ENCODE results near the gene PDK2.
"Not testable (repeated sequence)": the region's sequence is repeated elsewhere in the genome, so short reads cannot be mapped to it uniquely, and the experiment has no call there.

Gene PDK2

DNA sequence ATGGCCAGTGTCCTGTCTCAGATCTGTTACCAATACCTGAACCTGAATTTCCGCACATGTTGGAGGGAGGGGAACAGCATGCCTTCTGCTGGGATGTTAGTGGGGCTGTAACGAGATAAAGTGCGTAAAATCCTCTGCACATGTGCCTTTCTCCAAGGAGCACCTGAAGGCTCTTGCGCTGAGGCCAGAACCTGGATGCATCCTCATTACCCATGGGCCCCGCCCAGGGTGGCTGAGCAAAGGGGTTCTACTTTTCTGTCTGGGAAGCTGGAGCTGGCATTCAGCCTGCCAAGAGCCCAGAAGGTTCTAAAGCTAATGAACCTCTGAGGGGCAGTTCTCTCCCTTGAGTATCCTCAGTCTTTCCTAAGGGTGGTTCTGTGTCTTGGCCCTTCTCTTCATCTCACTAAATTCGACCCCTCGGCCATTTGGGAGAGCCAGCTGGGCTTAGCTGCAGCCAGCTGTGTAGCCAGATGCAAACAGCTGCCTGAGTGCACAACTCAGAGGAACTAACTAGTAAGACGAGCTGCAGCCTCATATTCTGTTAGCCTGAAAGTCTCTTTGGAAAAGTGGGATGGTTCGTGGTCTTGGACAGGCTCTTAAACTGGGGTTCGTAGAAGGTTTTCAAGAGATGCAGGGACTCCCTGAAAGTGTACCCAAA is 36.7 kb upstream of the PDK2 start:
- DNase-seq (ENCODE audit: low spot score), result no peak

DNA sequence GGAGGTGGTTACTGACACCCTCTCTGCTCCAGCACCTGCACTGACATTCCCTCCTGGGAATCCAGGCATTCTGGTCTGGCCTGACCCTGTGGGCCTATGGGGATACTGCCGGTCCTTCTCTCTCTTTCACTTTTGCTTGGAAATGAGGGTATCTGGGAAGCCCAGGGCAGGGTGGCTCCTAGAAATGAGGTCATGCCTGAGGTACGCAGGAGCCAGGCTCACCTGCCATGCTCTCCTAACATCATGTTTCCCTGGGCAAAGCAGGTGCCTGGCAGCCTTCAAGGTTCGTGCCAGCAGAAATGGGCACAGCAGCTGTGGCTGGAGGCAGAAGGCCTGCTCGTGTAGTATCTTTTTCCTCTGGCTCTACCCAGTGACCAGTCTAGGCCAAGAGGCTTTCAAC is 35.9 kb upstream of the PDK2 start:
- no peak for DNase-seq (ENCODE audit: low spot score)

DNA sequence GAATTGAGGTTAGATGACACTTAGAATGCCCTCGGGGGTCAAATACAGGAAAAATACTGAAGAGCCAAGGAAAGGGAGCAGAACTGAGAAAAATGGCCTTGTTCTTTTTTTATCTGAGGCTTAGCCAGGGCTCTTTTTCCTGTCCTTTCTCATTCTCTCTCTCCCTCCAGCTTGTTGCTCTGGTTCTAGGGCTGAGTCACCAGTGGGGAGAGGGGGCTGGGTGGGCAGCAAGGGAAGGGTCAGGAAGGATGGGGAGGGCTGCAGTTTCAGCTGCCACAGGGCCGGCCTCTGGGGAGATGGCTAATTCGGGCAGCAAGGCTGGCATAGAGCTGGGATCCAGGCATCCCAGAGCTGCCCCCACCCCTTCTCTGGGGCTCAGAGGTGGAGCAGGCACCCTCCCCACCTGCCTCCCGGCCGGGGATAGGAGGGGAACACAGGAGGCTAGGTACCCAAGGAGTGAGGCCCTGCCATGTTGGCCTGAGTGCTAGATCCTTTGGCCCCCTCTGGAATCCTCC is 35.3 kb upstream of the PDK2 start:
- peak; percentile 78 for DNase-seq (ENCODE audit: low spot score)

DNA sequence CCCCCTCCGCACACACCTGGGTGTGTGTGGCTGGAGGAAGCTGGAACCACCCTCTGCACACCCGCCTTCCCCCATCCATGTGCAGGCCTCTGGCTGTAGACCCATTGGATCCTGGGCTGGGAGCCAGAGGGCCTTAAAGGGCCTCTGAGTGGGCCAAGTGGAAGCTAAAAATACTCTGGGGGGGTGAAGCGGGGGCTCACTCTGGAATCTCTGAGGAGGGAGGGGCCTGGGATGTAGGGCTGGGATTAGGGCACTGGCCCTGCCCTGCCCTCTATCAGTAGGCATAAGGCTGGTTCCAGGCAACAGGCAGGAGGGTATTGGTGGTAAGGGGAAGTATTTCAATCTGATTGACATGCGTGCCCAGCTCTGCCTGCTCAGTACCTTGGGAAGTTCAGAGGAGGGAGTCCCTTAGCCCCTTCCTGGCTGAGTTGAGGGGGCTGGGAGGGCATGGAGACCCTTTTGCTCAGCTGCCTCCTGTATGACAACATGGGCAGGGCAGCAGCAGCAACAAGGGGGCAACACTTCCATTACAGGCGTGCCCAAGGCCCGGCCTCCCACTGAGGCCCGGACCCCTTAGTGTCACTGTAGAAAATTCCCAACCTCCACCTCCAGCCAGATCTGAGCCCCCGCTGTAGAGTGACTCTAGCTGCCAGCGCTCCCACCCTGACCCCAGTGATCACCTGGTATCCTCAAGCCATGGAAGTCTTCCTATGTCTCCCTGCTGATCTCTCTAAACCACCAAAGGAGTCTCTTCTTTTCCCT is 34.0 kb upstream of the PDK2 start:
- peak; percentile 76 for DNase-seq (ENCODE audit: low spot score)

DNA sequence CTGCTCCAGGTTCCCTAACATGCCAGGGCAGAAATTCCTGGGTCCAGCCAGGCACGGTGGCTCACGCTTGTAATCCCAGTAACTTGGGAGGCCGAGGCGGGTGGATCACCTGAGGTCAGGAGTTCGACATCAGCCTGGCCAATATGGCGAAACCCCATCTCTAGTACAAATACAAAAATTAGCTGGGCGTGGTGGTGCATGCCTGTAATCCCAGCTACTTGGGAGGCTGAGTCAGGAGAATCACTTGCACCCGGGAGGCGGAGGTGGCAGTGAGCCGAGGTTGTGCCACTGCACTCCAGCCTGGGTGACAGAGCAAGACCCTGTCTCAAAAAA is 33.5 kb upstream of the PDK2 start:
- DNase-seq (ENCODE audit: low spot score), result not testable (repeated sequence)

DNA sequence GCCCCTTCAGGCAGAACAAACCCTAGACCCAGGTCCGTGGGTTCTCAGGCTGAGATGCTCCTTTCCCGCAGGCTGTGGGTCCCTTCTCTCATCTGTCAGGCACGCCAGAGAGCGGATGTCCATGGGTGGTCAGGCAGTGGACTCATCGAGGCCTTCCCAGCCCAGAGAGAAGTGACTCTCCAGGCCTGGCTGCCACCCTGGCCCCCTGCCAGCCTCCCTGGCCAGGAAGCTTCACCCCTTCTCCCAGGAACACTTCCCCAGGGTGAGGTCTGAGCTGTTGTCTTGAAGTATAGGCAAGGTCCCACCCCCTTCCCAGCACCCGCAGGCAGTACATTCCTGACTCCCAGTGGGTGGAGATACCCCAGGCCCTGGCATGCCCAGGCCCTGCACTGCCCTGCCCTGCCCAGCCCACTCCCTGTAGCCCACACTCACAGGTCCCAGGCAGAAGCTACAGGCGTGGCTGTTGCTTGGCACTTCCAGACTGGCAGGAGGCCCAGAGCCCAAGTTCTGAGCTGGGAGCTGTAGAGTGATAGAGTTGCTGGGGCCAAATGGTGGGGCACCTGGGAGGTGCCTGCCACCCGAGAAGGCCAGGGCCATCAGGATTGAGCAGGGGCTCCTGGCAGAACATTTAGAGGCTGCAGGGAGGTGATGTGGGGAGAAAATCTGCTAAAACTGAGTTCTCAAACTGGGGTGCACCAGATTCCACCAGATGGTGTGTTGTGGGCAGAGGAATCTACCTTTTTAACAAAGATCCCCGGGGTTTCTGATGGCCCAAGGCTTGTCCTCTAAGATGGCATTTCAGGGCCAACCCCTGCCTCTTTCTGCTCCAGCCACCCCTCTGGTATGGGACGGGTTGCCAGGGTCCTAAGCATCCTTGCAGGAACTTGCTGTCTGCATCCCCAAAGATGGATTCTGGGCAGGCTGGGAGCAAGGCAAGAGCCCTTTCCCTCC is 32.6 kb upstream of the PDK2 start:
- peak; percentile 86 for DNase-seq (ENCODE audit: low spot score)

DNA sequence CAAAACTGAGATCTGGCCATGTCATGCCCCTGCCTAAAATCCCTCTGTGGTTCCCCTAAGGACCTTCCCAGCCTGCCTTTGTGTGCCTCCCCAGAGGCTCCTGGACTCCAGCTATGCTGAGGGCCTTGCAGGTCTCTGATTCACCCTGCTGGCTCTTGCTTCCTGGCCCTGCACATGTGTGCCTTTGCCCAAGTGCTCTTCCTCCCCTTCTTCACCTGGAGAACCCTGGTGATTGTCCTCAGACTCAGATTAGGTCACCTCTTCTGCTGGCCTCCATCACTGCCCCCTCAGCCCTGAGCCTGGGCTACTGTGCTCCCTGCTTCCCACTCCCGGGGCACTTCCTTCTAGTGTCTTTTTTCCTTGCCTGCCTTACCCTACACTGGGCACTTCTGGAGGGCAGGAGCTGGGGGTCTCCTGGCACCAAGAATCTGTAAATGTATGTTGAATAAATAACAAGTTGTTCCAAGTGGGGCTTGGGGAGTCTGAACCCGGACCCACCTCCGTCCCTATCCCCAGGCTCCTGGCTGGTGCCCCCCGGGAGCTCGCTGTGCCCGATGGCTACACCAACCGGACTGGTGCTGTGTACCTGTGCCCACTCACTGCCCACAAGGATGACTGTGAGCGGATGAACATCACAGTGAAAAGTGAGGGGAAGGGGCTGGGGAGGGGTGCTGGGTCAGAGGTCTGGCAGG is 31.4 kb upstream of the PDK2 start:
- no peak for DNase-seq (ENCODE audit: low spot score)

DNA sequence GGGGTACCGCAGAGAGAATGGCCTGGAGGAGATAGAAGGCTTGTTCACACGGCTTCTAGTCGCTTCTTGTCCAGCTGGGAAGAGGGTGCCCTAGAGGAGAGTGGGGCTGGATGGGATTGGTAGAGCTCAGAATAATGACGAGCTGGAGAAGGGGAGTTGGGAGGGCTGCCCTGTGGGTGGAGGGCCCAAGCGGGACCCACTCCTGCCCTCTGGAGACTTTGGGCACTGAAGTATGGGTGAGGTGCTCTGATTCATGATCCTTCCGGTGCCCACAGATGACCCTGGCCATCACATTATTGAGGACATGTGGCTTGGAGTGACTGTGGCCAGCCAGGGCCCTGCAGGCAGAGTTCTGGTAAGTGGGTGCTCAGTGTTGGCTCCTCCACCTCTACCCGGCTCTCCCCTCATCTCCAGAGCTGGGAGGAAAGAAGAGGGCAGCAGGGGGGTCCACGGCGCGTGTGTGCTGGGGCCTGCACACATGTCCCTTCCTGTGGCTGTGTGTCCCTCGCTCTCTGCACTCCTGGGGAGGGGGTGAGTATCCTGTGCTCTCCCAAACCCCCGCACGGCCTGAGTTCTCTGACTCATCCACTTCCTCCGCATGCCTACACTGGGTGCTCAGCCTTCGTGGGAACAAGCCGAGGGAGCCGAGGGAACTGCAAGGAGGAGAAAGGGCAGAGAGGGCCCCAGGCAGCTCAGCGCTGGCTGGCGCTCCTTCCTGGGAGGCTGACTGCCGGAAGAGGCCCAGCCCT is 30.7 kb upstream of the PDK2 start:
- peak; percentile 97 for DNase-seq (ENCODE audit: low spot score)

DNA sequence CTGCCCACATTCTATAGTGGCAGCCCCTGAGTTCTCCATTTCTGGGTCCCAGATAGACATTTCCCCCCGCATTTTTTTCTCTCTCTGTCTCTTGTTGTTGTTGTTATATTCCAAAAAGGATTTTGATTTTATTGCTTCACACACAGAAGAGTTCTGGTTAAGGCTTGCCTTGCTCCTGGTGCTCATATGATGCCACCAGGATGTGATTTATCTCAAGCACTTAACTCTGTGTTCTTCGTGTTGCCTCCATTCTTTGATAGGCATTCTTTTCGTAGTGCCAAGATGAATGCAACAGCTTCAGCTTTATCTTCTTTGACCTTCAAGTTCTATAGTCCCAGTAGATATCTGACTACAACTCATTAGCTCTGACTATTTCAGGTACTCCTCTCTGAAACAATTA is 30.1 kb upstream of the PDK2 start:
- DNase-seq (ENCODE audit: low spot score), result no peak

DNA sequence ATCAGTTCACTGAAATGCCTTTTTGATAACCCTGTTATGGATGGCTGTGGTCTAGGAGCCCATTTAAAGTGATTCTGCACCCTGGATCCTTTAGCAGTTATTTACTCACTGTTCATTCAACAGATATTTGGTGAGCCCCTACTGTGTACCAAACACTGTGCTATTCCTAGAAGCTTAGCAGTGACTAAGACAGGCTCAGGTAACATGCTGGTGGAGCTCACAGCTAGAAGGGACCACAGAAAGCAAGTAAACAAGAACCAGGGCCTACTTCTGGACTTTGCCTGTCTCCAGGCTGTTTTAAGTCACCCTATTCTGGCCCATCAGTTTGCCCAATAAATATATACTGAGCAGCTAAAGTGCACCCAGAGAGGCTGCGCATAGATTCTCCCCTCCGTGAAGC is 28.2 kb upstream of the PDK2 start:
- DNase-seq (ENCODE audit: low spot score), result no peak

DNA sequence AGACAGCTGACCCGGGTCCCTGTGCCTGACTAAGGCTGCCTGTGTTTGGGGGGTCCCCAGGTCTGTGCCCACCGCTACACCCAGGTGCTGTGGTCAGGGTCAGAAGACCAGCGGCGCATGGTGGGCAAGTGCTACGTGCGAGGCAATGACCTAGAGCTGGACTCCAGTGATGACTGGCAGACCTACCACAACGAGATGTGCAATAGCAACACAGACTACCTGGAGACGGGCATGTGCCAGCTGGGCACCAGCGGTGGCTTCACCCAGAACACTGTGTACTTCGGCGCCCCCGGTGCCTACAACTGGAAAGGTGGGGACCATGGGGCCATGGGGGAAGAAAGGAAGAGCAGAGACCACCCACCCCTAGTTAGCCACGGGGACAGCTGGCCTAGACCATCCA is 27.2 kb upstream of the PDK2 start:
- no peak for DNase-seq (ENCODE audit: low spot score)

DNA sequence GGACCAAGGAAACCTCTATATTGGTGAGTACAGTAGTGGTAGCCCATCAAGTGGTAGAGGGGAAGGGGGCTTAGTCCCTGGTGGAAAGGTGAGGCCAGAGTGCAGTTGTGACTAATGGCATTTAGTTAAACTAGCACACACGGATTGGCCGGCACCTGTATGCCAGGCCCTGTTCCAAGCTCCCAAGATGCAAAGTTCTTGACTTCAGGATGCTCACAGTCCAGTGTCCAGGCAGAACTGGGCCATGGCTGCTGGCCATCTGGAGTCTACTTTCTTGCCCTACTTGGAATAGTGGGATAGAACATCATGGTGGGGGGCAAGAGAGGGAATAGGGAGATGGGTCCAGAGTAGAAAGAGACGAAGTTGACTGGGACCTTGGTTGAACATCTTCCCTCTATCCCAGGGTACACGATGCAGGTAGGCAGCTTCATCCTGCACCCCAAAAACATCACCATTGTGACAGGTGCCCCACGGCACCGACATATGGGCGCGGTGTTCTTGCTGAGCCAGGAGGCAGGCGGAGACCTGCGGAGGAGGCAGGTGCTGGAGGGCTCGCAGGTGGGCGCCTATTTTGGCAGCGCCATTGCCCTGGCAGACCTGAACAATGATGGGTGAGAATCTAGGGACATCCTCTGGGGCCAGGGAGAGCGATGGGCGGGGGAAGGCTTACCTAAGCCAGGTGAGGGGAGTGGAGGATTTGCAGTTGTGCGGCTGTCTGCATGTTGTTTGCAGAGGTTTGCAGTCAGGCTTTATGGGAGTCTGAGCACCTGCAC is 24.1 kb upstream of the PDK2 start:
- DNase-seq (ENCODE audit: low spot score), result no peak

DNA sequence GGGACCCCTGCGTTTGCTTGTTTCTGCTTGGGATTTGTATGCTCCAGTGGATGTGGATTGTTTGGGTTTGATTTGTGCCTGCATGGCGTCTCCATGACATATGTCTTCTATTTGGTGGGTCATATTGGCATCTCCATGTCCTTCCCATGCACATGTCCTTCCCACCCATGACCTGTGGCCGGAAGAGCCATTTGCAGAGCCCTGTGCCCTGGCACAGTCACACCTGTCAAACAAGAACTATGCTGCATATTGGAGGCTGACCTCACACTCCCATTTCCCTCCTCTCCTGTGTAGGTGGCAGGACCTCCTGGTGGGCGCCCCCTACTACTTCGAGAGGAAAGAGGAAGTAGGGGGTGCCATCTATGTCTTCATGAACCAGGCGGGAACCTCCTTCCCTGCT is 23.5 kb upstream of the PDK2 start:
- no peak for DNase-seq (ENCODE audit: low spot score)

DNA sequence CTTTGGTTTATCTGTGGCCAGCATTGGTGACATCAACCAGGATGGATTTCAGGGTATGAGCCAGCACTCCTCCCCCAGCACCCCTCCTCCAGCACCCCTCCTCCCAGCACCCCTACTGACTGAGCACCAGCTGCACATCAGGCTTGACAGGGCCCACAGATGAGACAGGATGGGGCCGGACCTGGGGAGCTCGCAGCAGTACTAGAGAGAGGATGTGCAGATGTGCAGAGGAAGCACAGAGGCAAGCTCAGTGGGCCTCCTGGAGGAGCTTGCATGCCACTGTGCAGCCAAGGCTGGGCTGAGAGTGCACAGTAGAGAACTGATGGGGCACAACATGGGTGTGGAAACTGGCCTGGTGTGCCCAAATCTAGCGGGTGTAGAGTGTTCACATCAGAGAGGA is 23.0 kb upstream of the PDK2 start:
- DNase-seq (ENCODE audit: low spot score), result no peak

DNA sequence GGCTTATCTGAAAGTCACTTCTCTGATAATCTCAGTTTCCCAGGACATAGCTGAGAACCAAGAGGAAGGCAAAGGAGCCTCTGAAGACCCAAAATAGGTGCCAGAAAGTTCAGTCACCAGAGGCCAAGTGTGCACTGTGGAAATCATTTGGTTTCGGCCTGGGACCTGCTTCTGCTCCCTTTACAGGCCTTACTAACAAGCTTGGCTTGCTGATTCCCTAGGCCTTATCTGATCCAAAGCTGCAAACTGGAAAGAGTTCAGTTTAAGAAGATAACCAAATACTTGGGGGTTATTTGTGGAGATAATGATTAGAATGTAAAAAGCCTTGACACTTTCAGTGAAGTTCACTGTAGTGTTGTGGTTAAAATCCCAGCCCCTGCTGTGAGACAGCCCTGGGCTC is 22.2 kb upstream of the PDK2 start:
- no peak for DNase-seq (ENCODE audit: low spot score)

DNA sequence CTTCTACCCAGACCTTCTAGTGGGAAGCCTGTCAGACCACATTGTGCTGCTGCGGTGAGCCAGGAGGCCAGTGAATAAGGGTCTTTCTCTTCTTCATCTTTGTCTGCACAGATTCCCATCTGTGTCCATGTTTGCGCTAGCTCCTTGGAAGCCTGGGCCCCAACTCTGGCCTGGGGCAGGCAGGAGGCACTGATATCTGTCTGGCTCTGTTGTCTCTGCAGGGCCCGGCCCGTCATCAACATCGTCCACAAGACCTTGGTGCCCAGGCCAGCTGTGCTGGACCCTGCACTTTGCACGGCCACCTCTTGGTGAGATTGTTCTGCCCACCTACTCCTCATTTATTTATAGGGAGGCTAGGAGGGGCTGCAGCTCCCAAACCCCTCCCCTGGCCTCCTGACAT is 20.9 kb upstream of the PDK2 start:
- no peak for DNase-seq (ENCODE audit: low spot score)

DNA sequence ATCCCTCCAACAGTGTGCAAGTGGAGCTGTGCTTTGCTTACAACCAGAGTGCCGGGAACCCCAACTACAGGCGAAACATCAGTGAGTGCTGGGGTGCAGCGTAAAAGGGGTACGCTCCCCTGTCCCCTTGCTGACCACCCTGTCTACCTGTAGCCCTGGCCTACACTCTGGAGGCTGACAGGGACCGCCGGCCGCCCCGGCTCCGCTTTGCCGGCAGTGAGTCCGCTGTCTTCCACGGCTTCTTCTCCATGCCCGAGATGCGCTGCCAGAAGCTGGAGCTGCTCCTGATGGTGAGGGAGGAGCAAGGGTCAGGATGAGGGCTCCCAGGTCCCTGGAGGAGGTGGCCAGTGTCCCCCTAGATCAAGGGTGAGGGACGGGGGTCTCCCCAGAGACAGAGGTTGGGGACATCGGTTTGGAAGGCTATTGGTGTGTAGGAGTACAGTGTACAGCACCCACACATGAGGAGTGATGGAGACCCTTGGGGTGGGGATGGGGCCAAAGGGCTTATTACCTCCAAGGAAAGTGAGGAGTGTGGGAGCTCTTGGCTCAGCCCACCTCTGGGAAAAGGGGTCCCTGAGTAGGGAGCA is 19.6 kb upstream of the PDK2 start:
- no peak for DNase-seq (ENCODE audit: low spot score)

DNA sequence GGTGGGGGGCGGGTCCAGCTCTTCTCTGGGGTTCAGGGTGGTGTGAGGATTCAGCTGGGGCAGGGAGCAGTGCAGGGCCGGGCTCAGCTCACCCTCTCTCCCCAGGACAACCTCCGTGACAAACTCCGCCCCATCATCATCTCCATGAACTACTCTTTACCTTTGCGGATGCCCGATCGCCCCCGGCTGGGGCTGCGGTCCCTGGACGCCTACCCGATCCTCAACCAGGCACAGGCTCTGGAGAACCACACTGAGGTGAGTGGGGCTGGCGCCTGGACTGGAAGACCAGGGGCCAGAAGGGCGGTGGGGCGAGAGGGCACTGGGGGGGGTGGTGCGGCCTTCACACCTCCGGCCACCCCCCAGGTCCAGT is 18.9 kb upstream of the PDK2 start:
- DNase-seq (ENCODE audit: low spot score), result no peak

DNA sequence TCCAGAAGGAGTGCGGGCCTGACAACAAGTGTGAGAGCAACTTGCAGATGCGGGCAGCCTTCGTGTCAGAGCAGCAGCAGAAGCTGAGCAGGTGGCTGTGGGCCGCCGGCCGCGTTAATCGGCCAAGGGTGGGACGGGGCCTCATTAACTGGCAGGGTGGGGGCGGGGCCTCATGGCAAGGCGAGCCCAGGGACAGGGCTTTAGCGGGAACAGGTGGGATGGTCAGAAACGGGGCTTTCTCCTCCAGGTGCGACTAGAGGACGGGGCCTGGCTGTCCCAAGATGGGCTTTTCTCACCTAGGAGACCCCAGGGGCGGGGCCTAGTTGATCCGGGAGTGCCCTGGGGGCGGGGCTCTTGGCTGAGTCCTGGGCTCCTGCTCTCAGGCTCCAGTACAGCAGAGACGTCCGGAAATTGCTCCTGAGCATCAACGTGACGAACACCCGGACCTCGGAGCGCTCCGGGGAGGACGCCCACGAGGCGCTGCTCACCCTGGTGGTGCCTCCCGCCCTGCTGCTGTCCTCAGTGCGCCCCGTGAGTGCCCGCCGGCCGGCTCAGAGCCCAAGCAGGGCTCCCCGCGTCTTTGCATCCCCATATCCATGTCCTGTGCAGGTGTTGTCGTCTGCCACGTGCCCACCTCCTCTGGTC is 18.4 kb upstream of the PDK2 start:
- DNase-seq (ENCODE audit: low spot score), result no peak

DNA sequence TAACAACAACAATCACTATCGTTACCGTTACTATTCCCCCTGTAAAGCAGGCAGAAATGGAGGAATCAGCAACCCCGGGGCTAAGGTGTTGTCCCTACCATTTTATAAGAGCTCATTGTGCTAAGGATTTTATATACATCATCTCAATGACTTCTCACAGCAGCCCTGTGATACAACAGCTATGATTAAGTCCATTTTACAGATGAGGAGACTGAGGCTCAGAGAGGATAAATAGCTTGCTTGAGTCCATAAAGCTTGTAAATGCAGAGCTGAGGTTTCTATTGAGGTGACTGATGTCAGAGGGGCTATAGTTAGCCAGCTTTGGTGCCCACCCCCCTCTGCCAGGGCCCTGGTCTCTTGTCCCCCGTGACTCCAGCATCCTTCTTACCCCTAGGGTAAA is 16.7 kb upstream of the PDK2 start:
- no peak for DNase-seq (ENCODE audit: low spot score)

Data from hepatic stellate cell (primary cell).